ENCODE data around the gene EIF1AX. TPM values are rescaled to one million over a fixed set of nuclear protein-coding genes. Genes with fewer than 3 reads are reported as not detected.
"Not testable (repeated sequence)": the region's sequence is repeated elsewhere in the genome, so short reads cannot be mapped to it uniquely, and the experiment has no call there.

EIF1AX gene
- total and polyA plus RNA-seq, 4 donors: 37.3 to 104 (median 47.8) TPM

DNA sequence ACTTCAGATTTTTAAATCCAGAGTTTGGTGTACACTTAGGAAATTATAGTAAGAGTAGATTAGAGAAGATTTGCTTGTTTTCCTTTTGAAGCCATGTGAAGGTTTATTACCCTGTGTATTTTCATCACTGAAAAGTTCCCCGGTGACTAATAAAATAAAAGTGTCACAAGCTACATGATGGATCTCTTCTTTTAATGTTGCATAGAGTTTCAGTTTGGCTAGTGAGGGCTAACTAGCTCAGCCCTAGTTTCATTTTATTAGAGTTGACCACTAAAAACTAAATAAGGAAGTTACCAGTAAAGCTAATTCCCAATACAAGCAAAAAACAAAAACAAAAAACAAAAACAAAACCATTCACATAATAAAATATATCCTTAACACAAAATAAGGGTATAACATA lies 14.8 kb downstream of the EIF1AX start:
- 75 to 100% methylated on average over 1 of the region's 1 CpG for WGBS, 2 donors
- ATAC-seq (ENCODE audit: insufficient read depth, low FRiP score); H3K4me1 ChIP-seq (ENCODE audit: control insufficient read depth in 5 of 5, insufficient read depth in 5 of 5, low read length in 5 of 5); DNase-seq; H3K4me3 ChIP-seq; H3K9ac ChIP-seq (ENCODE audit: insufficient read depth in 1 of 2, low read length in 2 of 2); H3K27me3 ChIP-seq (ENCODE audit: control insufficient read depth in 3 of 3, insufficient read depth in 3 of 3, low read length in 2 of 3); H3K27ac ChIP-seq (ENCODE audit: low read depth in 1 of 2, low read length in 1 of 2); H3K9me3 ChIP-seq (ENCODE audit: control insufficient read depth in 4 of 4, insufficient read depth in 3 of 4, low read length in 3 of 4): not testable (repeated sequence)
- H3K36me3 ChIP-seq (ENCODE audit: control insufficient read depth in 4 of 4, insufficient read depth in 4 of 4, low read length in 4 of 4): peaks cover 2 to 21% (median 4%) of the 10 kb centered on the region in 4 donors

GRCh38 chrX:20124964-20125363 lies 16.7 kb downstream of the EIF1AX start:
- no peak overlapping the region for H3K27ac ChIP-seq (ENCODE audit: low read depth in 1 of 2, low read length in 1 of 2)
- no peak for ATAC-seq (ENCODE audit: insufficient read depth, low FRiP score)
- H3K27me3 ChIP-seq (ENCODE audit: control insufficient read depth in 3 of 3, insufficient read depth in 3 of 3, low read length in 2 of 3): peaks cover 0 to 10% (median 0%) of the 10 kb centered on the region in 3 donors
- H3K4me1 ChIP-seq (ENCODE audit: control insufficient read depth in 5 of 5, insufficient read depth in 5 of 5, low read length in 5 of 5): no peaks in the 10 kb centered on the region
- H3K4me3 ChIP-seq: no peak overlapping the region
- no peak overlapping the region for H3K9ac ChIP-seq (ENCODE audit: insufficient read depth in 1 of 2, low read length in 2 of 2)
- H3K9me3 ChIP-seq (ENCODE audit: control insufficient read depth in 4 of 4, insufficient read depth in 3 of 4, low read length in 3 of 4): no peaks in the 10 kb centered on the region
- TF ChIP-seq CTCF (IDR thresholded peaks at IDR 0.05; ENCODE audit: control extremely low read depth, extremely low read depth): no peak
- peaks cover 0 to 8% (median 3%) of the 10 kb centered on the region in 4 donors for H3K36me3 ChIP-seq (ENCODE audit: control insufficient read depth in 4 of 4, insufficient read depth in 4 of 4, low read length in 4 of 4)
- DNase-seq: no peak

DNA sequence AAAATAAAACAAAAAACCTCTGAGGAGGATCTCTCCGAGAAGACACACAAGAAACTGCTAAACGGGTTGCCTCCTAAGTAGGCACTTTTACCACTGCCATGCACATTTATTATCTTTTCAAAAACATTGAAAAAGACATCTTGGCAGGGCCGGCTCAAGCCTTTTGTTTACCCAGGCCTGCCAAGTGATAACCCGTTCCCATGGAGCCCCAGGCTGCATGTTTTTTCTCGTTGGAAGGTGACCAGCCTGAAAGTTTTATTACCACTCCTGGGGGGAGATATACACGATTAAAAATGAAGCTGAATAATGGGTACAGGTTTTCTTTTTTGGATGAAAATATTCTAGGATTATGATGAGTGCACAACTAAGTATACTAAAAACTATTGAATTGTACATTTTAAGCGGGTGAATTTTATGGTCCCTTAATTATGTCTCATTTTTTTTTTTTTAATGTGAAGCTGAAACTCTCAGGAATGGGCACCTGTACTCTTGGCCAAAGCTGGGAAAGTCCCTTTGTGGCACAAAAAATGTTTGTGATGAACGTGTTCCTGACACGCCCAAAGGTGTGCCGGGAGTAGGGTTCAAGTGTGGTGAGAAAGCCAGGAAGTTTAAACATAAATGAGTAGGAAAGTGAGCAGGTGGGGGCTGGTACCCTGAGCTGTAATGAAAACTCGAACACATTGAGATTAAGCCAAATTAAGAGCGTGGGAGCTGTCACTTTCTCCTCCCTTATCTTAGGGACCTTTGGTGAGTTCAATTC lies 23.4 kb downstream of the EIF1AX start:
- ATAC-seq (ENCODE audit: insufficient read depth, low FRiP score) (no peak), DNase-seq (peak in 1 of 3 donors; percentile 12)
- peaks cover 0 to 10% (median 0%) of the 10 kb centered on the region in 4 donors for H3K9me3 ChIP-seq (ENCODE audit: control insufficient read depth in 4 of 4, insufficient read depth in 3 of 4, low read length in 3 of 4)
- 49 to 71% methylated on average over 11 to 12 of the region's 12 CpGs for WGBS, 2 donors
- H3K27me3 ChIP-seq (ENCODE audit: control insufficient read depth in 3 of 3, insufficient read depth in 3 of 3, low read length in 2 of 3): peaks cover 0 to 60% (median 44%) of the 10 kb centered on the region in 3 donors
- H3K9ac ChIP-seq (ENCODE audit: insufficient read depth in 1 of 2, low read length in 2 of 2): no peak overlapping the region
- no peaks in the 10 kb centered on the region for H3K36me3 ChIP-seq (ENCODE audit: control insufficient read depth in 4 of 4, insufficient read depth in 4 of 4, low read length in 4 of 4)
- no peak for TF ChIP-seq CTCF (IDR thresholded peaks at IDR 0.05; ENCODE audit: control extremely low read depth, extremely low read depth)
- H3K27ac ChIP-seq (ENCODE audit: low read depth in 1 of 2, low read length in 1 of 2): no peak overlapping the region
- H3K4me3 ChIP-seq: no peak overlapping the region
- H3K4me1 ChIP-seq (ENCODE audit: control insufficient read depth in 5 of 5, insufficient read depth in 5 of 5, low read length in 5 of 5): peaks cover 0 to 4% (median 0%) of the 10 kb centered on the region in 5 donors

GRCh38 chrX:20116577-20117240 lies 24.9 kb downstream of the EIF1AX start, which contains the start of gene MAP7D2:
Gene MAP7D2 (minus strand): TSS chrX:20116907. CDS start chrX:20116879, 28 bp downstream.
- H3K9ac ChIP-seq (ENCODE audit: insufficient read depth in 1 of 2, low read length in 2 of 2): no peak within 1 kb of the TSS
- 23 to 38% methylated on average over 59 to 91 of the region's 91 CpGs for WGBS, 2 donors
- DNase-seq (peak in 1 of 3 donors; percentile 15), ATAC-seq (ENCODE audit: insufficient read depth, low FRiP score) (no peak)
- TF ChIP-seq CTCF (IDR thresholded peaks at IDR 0.05; ENCODE audit: control extremely low read depth, extremely low read depth): no peak
- H3K36me3 ChIP-seq (ENCODE audit: control insufficient read depth in 4 of 4, insufficient read depth in 4 of 4, low read length in 4 of 4): no peaks in the 10 kb centered on the region
- peaks cover 0 to 4% (median 0%) of the 10 kb centered on the region in 5 donors for H3K4me1 ChIP-seq (ENCODE audit: control insufficient read depth in 5 of 5, insufficient read depth in 5 of 5, low read length in 5 of 5)
- H3K27ac ChIP-seq (ENCODE audit: low read depth in 1 of 2, low read length in 1 of 2): no peak within 1 kb of the TSS
- H3K4me3 ChIP-seq: no peak within 1 kb of the TSS
- peaks cover 0 to 10% (median 0%) of the 10 kb centered on the region in 4 donors for H3K9me3 ChIP-seq (ENCODE audit: control insufficient read depth in 4 of 4, insufficient read depth in 3 of 4, low read length in 3 of 4)
- H3K27me3 ChIP-seq (ENCODE audit: control insufficient read depth in 3 of 3, insufficient read depth in 3 of 3, low read length in 2 of 3): peaks cover 0 to 68% (median 49%) of the 10 kb centered on the region in 3 donors
